Activated T-helper 1 cell treated with Interleukin-2 at 50 U/mL for 16 hours (primary cell): ENCODE results near the gene TMEM191C.
"Not testable (repeated sequence)": the region's sequence is repeated elsewhere in the genome, so short reads cannot be mapped to it uniquely, and the experiment has no call there.

ENCODE experiments used
- DNase-seq: peaks from one replicate; pipeline ENCODE4 v3.0.0-alpha.2; 2020; ENCODE audit warnings: low read depth

TMEM191C gene

DNA sequence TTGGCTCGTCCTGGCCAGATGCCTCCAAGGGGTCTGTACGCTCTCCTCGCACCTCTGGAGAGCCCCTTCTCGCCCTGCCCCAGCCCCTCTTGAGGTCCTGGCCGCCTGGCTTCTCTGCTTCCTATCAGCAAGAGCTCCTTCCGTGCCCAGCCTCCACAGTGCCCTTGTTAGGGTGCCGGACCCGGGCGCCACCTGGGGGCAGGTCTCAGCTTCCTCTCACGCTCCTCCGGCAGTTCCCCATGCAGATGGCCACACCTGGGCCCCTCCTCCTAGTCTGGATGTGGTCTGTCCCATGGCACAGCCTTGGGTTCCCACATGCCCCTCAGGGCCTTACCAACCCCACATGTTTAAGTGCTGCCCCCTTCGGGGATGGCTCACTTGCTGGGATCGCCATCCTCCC, 6.5 kb downstream of the TMEM191C start:
- not testable (repeated sequence) for DNase-seq

DNA sequence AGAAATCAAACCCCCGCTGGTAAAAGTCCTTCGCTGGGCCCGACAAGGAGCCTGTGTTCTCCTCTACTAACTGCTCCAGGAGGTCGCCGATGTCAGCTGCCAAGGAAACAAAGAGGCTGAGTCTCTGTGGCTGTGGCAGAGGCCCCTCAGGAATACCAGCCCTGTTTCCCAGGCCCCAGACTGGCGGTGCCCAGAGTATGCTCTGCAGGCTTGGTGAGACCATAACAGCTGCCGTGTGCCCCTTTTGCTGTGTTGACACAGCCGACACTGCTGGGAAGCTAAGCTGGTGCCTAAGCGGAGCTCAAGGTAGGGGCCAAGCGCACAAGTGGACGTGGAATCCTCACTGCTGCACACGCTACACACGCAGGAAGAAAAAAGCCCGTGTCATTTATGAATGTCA, 16.9 kb downstream of the TMEM191C start:
- not testable (repeated sequence) for DNase-seq

DNA sequence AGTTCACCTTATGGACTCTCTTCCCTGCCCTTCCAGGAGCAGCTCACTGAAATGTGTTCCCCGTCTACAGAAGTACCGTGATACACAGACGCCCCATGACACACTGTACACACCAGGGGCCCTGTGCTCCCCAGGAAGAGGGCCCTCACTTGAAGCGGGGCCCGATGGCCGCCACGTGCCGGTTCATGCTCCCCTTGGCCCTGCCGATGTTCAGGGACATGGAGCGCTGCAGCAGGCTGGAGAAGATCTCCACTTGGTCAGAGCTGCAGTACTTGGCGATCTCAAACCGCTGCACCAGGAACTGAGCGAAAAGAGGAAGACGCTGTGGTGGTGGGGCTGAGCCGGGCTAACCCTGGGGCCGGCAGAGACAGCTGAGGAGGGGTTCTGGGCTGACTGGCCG, 20.5 kb downstream of the TMEM191C start:
- DNase-seq = not testable (repeated sequence)

DNA sequence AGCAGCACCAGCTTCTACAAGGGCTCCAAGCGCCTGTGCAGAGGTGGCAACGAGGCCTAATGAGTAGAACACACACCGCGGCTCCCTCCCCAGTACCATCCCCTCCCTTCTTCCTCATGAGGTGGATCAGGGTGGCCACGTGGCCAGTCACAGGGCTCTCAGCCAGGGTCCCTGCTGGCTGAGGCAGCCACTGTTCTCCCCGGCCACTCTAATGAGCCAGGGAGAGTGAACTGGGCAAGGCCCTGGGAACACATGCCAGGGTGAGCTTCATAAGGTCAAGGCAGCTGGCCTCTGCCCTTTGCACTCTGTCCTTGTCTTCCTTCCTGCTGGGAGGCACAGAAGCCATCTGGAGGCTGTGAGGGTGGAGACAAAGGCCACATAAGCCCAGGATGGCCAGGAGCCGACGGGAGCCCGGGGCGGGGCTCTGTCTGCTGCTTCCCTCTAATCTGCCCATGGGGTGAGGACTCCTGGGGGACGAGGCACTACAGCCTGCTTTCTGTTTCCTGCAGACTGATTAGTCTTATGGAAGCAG, 22.0 kb downstream of the TMEM191C start:
- DNase-seq = not testable (repeated sequence)

DNA sequence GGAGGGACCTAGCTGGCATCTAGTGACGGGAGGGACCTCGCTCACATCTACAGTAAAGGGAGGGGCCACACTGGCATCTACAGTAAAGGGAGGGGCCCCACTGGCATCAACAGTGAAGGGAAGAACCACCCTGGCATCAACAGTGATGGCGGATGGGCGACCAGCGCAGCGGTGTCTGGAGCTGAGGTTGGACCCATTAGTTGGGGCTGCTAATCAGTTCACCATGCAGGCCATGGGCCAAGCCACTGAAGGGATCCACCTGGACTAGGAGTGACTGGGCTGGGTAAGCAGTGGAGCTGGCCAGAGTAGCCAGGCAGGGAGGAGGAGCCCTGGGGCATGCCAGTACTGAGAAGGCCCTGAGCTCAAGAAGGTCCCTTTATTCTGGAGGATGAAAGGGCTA, 23.4 kb downstream of the TMEM191C start:
- DNase-seq = not testable (repeated sequence)

DNA sequence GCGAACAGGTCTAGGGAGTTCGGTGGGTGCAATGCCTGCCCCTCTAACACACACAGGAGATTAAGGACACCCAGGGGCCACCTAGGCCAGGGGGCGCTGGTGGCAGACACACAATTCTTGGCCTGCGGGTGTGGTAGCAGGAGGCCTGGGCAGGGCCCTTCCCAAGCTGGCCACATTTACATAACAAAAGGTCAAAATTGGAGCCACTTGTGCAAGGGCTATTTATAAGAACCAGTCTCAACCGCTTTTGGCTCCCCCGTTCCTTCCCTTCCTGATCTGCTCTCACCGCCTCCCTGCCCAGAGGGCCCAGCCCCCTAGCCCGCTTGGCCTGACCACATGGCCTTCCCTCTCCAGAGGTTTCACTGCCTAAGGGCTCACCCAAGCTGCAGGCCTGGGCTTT, 25.1 kb downstream of the TMEM191C start:
- DNase-seq = not testable (repeated sequence)

DNA sequence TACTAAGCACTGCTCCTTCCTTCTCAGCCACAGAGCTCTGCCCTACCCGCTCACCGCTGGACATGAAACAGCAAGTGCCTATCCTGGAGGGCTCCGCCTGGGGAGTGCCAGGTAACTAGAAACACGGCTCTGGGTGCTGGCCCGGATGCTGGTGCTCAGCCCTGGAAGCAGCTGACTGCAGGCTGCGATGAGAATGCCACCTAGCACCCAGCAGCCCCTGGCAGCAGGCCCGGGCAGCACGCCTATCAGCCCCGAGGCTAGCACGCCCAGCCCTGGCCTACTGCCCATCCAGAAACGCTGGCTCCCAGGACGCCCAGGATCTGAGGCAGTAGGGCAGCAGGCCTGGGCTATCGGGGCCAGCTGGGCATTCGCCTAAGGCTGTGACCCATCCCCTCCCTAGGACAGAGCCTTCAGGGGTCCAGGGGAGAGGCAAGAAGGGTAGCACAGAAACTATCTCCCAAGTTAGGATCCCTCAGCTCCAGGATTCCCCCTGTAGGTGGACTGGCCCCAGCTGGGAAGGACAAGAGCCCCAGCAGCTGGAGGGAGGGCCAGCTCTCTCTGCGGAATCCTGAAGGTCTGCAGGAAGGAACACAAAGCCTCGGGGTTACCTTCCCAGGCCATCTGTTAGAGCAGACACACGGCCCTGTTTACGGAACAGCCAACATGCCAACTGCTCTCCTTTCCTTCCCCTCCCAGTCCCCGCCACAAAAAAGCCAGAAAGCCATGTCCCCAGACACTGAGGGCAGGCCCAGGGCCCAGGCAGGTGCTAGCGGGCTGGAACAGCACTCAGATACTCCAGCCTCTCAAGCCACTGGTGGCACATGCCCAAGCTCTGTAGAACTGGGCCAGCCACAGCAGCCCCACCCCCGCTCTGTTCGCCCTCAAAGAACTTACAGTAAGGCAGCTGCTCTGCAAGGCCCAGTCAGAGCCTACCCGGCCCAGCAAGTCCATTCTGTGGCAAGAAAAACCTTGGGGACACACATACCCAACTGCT, 26.9 kb downstream of the TMEM191C start:
- DNase-seq = not testable (repeated sequence)

DNA sequence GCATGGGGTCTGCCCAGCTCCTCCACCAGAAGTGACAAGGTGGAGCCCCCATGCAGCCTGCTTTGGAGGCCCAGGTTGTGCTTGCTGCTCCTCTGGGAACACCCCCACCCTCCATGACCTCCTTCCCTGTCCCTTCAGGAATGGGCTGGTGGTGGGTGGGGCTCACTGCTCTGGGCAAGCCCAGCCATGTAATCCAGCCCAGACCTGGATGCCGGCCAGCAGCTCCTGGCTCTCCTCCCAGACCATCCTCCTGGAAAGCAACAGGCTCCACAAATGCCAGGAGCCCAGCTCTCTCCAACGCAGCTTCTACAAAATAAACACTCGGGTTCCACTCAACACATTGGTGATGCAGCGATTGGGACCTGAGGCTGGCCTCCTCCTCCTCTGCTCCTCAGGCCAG, 30.8 kb downstream of the TMEM191C start:
- DNase-seq = not testable (repeated sequence)

DNA sequence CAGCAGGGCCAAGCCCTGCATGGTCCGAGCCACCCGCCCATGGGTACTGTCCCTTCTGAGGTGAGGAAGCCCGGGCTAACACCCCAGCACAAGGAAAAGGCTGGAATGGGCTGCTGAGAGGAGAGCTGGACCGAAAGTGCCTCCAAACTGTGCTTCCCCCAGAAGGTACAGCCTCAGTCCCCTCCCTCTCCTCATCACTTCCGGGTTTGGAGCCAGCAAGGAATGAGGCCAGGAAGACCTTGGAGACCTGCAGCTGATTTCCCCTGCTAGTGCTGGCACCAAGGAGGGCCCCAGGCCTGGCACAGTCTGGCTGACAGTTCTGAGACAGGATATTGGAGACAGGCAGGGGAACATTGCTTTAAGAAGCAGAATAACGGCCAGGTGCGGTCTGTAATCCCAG, 31.3 kb downstream of the TMEM191C start:
- DNase-seq = not testable (repeated sequence)

DNA sequence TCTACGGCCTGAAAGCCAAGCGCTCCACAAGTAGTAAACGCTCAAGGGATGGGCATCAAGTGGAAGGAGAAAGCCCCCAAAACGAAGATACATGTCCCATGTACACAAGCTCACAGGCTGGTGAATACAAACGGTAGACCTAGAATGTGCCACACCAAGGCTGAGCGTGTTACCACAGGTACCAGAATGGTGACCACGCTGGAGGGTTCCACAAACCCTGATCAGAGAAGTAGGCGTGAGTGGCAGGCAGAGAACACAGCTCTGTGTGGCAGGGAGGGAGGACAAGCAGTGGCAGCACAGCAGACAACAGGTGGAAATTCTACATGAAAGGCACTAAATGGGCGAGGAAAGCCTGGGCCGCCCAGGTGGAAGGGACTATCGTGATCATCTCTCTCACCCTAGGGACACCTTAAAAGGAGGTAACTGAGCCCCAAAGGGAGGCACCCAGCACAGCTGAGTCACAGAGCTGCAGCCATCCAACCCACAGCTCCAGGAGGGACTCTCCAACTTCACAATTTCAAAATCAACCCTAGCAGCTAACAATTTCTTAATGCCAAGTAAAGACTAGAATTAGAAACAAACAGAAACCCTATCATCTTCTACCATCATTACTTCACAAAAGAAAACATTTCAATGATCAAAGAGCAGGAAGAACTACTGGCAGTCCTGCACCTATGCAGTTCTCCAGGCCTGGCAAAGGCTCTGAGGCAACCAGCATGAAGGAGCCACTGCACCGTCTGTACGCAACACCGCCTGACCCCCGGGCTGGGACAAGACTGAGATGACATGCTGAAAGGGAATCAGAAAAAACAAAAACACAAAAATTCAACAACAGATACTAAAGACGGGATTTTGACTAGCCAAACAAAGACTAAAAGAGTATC, 32.7 kb downstream of the TMEM191C start:
- not testable (repeated sequence) for DNase-seq

DNA sequence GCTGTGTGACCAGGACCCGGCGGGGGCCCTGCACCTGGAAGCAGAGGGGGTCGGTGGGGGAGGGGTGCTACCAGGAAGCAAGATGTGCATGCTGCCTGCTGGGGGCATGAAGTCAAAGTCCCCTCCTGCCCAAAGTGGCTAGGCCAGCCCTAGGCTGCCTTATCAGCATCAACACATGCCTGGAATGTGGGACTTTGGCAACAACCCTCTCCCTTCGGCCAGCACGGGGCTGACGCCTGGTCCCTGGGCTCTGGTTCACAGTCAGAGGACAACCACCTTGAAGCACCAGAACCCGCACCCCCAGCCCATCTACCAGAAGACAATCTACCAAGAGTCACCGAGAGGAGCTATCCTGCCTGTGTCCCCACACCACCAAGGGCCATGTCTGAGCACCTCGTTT, 43.2 kb downstream of the TMEM191C start:
- DNase-seq = not testable (repeated sequence)

DNA sequence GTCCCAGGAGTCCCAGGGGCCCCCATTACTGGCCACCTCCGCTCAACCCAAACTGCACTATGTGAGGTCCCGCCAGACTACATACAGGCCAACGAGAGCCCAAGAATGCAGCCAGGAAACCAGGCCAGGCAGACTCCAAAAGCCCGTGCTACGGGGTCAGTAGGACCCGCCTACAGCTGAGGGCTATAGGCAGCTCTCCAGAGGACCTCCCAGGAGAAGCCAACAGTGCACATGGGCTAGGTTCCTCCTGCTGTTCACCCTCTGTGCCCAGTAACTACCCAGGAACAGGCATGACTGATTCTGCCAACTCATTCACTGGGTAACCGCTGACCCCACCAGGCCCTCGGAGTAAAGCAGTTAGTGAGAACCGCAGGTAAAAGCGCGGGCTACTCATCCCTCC, 44.8 kb downstream of the TMEM191C start:
- DNase-seq = not testable (repeated sequence)

DNA sequence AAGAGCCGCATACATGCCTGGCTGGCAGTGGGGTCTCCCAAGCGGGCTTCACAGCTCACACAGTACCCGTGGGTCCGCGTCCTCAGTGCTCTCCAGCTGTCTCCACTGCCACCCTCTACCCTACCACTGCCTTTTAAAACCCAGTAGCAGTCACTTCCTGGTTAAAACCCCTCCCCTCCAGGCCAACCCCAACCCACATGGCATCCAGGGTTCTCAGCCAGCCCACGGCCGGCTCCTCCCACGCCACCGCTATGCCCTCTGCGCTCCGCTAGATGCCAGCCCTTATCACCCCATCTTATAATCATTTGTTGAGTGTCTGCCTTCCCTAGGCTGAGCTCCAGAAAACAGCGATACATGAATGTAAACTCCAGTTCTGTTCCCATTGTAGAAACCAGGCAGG, 46.9 kb downstream of the TMEM191C start:
- DNase-seq = not testable (repeated sequence)

DNA sequence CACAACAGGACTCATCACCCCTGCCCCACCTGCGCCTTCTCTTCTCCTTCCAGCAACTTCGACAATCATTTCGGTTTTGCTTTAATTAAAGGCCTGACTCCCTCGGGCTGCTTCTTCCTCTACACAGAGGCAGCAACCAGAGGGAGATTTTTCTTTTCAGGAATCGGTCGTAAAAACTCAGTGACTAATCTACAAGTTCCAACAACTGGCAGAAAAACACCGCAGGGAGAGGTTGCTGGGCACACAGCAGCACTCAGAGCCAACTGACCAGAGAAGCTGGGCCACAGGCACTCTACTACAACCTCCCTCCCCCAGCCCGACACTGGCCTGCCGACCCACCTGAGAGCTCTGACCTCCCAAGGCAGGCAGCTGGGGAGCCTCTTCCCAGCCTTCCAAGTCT, 48.0 kb downstream of the TMEM191C start:
- not testable (repeated sequence) for DNase-seq

DNA sequence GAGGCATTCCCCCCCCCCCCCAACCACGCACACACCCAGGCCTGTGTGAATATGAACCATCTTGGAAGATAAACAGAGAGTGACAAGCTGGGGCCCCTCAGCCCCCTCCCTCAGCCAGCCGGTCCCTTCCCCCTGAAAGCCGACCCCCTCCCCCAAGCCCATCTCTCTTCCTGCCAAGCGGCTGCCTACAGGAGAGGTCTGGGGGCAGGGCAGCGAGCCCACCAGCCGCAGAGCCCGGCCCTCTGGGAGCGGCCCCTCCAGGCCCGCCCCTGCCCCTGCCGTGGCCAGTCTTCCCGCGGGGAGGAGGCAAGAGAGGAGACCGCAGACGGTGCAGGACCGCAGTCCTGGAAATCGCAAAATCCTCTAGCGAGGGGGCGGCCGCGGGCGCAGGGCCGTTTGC, 49.3 kb downstream of the TMEM191C start:
- not testable (repeated sequence) for DNase-seq

DNA sequence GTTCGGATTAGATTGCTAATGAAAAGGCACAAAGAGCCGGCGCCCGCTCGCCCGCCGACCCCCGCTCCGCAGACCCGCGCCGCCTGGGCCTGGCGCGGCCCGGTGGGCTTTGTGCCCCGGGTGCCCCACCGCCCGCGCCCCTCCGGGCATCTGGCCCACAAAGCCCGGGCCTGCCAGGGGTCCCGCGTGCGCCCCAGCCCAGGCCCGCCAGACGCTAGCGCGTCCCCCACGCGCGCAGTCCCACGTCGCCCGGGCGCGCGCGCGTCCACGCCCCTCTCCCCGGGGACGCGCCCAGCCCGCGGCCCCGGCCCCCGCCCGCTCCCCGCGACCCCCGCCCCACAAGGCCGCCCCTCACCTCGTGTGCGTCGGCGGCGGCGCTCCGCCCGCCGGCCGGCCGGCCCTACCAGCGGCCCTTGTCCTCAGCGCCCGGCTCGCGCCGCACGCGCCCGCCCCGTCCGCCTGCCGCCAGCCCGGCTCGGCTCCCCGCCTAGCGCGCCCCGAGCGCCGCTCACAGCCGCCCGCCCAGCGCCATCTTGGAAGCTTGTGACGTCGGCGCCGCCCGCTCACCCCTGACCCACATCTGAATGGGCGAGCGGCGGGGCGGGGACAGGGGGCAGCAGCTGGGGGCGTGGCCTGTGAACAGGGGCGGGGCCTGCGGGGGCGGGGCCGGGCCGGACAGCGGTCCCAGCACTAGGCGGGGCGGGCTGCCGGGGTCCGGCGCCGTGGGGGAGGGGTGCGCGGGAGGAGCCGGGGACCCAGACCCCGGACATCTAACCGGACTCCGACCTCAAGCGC, 50.0 kb downstream of the TMEM191C start:
- DNase-seq = peak; percentile 46
